GM19035 (cell line): Measurements from ENCODE around the gene GRM7.

Experiments
- ATAC-seq: cut with Tn5 transposase; IDR thresholded peaks from one replicate; pipeline ENCODE4 v1.9.1; 2021; ENCODE audit not compliant: unreplicated experiment

Gene GRM7

DNA sequence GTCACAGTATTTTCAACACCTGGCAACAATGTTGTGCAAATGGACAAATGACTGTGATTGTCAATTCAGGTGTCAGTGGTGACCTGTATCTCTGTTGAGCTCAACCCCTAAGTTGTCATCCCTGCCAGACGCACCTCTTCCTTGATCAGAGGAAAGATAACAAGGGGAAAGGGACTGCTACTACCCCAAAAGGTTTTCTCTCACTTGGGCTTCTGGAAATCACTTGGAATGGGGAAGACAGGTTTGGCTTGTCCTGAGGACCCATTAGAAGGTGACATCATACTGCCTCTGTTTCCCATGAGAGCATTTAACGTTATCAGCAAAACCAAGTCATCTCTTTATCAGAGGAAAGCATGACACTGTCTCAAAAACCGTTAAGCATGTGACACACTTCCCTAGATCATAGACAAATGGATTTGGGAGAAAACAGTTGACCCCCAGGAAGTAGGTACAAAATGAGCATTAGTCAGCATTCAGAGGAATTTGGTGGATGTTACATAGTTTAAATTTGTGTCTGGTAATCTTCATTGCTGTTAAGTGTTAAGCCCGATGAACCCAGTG, 769.5 kb downstream of the GRM7 start:
- no peak for ATAC-seq

- ATAC-seq, result no peak
Observed at GRCh38 chr3:7630925-7631324, 770.0 kb downstream of the GRM7 start.

- no peak for ATAC-seq
Observed at GRCh38 chr3:7632305-7632704, 771.4 kb downstream of the GRM7 start.

DNA sequence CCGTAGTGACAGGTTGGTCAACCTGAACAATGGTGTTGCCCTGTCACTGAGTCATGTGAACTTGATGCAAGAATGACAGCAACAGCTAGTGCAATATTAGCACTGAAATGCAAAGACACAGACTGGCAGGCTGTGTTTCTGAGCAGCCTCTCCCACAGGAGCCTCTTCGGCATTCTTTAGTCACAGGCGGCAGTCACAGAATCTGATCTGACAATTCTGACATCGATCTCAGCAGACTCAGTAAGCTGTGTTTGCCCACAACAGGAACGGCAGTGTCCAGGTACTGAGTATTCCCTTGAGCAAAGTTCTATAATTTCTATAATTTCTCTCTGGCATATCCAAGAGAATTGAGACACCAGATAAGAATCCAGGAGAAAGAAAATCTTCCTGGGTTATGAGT, 776.8 kb downstream of the GRM7 start:
- no peak for ATAC-seq

DNA sequence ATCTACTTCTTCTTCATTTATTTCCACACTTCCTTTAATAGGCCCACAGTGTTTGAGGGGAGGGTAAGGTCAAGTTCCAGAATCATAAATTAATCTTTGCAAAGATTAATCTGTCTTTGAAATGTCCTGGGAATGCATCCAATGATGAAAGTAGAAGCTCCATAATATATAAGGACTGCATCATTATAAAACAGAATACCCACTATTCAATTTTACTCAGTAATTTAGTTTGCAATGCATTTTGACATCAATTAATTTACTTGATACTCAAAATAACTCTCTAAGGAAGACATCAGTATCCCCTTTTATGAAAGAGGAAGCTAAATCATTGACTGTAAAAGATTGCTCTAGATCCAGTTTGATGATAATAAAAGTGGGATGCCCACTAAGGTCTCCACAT, 777.2 kb downstream of the GRM7 start:
- no peak for ATAC-seq

GRCh38 chr3:7640787-7641186, 779.9 kb downstream of the GRM7 start:
- no peak for ATAC-seq

- ATAC-seq, result no peak
Observed at GRCh38 chr3:7646851-7647250, 785.9 kb downstream of the GRM7 start.

GRCh38 chr3:7650466-7650865, 789.6 kb downstream of the GRM7 start:
- no peak for ATAC-seq

GRCh38 chr3:7651274-7651673, 790.4 kb downstream of the GRM7 start:
- no peak for ATAC-seq

DNA sequence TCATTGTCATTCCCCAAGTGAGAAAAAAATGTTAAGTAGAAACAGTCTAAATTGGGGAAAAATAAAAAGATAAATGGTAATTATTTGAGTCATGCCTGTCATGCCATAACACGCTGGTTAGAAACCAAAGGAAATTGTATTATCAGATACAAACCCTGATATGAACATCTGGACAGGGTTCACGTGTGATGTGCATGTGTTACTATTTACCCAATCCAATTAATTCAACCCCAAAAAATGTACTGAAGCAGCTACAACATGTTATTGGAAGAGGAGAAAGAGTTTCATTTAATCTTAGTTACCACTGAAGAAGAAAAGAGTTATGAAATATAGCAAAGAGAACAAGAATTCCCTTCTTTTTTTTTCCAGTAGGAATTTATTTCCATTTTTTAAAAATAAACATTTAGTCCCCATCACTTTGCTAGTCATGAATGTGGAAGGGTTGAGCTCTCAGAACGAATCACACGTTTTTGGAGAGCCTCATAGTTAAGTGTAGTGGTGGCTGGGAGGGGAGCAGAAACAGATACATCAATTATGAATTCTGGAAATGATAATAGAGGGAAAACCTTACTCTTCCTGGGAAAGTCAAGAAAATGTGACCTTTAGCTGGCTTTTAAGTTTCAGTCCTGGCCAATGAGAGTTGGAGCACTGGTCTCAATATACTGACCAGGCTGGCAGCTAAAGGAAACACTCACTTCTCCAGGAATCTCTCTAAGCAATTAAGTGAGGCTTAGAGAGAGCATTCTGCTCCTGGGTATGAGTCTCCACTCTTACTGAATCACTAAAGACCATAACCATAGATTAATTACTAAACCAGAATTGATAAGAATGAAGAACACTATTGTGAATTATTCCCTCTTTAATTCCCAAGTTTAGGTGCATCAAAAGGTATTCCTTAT, 796.5 kb downstream of the GRM7 start:
- ATAC-seq, result no peak

GRCh38 chr3:7658294-7658693, 797.4 kb downstream of the GRM7 start:
- no peak for ATAC-seq

- ATAC-seq, result no peak
Observed at GRCh38 chr3:7659079-7659478, 798.2 kb downstream of the GRM7 start.

DNA sequence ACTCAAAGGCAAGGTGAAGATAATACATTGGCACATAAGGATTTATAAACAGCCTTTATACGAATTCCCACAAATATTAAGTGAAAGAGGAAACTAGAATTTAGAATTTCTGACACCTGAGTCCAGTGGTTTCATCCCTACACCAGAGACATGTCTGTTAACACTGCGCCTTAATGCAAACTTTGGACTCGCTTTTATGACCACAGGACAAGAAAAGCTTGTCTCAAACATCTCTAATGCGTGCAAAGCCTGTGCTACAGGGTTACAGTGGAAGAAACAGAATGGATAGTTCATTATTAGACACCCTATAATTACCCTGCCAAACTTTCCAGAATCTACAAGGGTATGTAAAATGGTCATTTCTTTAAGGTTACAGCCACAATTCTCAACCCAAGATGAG, 802.9 kb downstream of the GRM7 start:
- no peak for ATAC-seq

GRCh38 chr3:7667774-7668173, 806.9 kb downstream of the GRM7 start:
- ATAC-seq, result no peak

GRCh38 chr3:7669641-7670040, 808.7 kb downstream of the GRM7 start:
- ATAC-seq, result no peak

- ATAC-seq, result no peak
Observed at GRCh38 chr3:7678521-7678920, 817.6 kb downstream of the GRM7 start.

DNA sequence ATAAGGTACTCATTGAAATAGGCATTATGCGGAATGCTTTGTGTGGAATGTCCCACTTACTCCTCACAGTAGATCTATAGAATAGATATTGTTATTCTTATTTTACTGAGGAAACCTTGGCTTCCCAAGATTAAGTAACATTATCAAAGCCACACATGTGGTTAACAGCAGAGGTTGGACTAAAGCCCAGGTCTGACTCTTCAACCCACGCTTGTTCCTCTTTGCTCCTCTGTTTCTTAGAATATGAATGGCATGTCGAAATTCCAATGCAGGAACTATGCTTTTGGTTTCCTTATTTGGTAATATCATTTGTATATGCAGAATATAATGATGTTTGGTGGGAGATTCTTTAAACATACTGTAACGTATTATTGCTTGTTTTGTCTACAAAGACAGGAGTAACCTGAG, 821.9 kb downstream of the GRM7 start:
- ATAC-seq, result no peak

GRCh38 chr3:7683426-7683825, 822.5 kb downstream of the GRM7 start:
- ATAC-seq, result no peak

- ATAC-seq, result no peak
Observed at GRCh38 chr3:7684182-7684715, 823.3 kb downstream of the GRM7 start.

DNA sequence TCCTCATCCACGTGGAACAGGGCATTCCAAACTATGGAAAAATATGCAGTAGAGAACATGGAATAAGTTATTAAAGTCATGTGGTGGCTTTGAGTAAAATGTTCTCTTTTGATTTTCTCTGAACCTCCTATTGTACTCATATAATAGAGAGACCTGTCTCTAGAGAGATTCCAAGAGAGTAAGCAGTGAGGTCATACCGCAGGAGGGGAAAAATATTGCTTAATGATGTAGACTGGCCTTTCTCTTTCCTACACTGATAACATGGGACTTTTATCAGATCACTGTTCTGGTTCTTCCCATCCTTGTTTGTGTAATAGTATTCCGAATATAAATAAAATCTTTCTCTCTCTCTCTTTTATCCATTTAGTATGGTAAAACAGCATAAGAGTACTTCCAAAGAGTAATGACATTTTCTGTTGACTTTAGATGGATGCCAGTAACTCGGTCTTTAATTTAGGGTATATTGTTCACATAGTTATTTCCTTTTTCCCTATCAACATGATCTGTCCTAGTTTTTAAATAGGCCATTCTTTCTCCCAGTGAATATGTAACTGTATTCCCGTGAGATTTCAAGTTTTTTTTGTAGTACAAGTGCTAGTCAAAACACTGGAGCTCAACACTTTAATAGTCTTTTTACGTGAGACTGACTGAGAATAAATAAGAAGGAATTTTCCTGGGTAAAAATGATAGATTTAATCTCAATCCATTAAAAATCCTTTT, 826.7 kb downstream of the GRM7 start:
- no peak for ATAC-seq

- no peak for ATAC-seq
Observed at GRCh38 chr3:7692866-7693265, 832.0 kb downstream of the GRM7 start.

- no peak for ATAC-seq
Observed at GRCh38 chr3:7693976-7694375, 833.1 kb downstream of the GRM7 start.
